ENCODE data around the gene LAMA3. TPM values are rescaled to one million over a fixed set of nuclear protein-coding genes. Genes with fewer than 3 reads are reported as not detected.

LAMA3 gene
- total RNA-seq, 1 experiment from 2014 or later = 5.6 TPM

DNA sequence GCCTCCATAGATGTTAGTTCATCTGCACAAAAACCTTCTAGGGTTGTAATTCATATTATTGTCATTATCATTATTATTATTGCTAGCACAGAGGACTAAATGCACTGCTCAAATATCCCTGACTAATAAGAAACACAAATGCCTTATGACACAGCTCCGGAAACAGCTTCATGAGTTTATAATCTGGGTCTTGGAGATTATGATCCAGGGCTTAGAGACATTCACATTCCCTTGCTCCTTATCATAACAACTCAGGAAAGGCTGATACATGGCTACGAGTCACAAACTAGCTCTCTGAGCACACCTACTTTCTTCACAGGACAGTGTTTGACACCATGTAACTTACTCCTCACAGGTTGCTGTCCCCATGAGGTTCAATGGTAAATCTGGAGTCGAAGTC lies 223.1 kb downstream of the LAMA3 start:
- Histone ChIP-seq H3K4me1 (ENCODE audit: control insufficient read depth in 1 of 2, insufficient read depth in 2 of 2, low read length in 2 of 2) (no peaks in the 10 kb centered on the region), H3K9me2 (ENCODE audit: insufficient read depth) (no peaks in the 10 kb centered on the region), H3K9ac (ENCODE audit: low read length) (no peak overlapping the region), H3K9me3 (ENCODE audit: control insufficient read depth in 1 of 2, insufficient read depth in 1 of 2, low read depth in 1 of 2, low read length in 2 of 2) (no peaks in the 10 kb centered on the region), H3K27me3 (ENCODE audit: insufficient read depth, low read length) (no peaks in the 10 kb centered on the region), H3K4me2 (ENCODE audit: low read length) (no peak overlapping the region), H3K27ac (ENCODE audit: low read depth, low read length) (no peak overlapping the region), H3K79me2 (ENCODE audit: insufficient read depth, low read length) (no peaks in the 10 kb centered on the region), H3K36me3 (ENCODE audit: control insufficient read depth in 1 of 2, insufficient read depth in 2 of 2, low read length in 2 of 2) (no peaks in the 10 kb centered on the region), H4K20me1 (ENCODE audit: insufficient read depth) (no peaks in the 10 kb centered on the region), H3K4me3 (replicated peaks in 1 of 2; ENCODE audit: low read depth in 1 of 2, low read length in 2 of 2) (no peak overlapping the region), H2AFZ (ENCODE audit: low read depth, low read length, poor library complexity, severe bottlenecking) (no peak overlapping the region)
- RAD21 ChIA-PET (ENCODE audit: low non-redundant PET in 1 of 2, low total read pairs in 2 of 2, uncharacterized antibody in 2 of 2, unreplicated experiment in 2 of 2) = no interaction called here
- BruUV-seq (replicated peaks) = no TSS peak
- DNase-seq (ENCODE audit: low read depth, low spot score) = no peak
- ATAC-seq = no peak
- POLR2A ChIA-PET = no interaction called here
- intact Hi-C loops (cut with micrococcal nuclease) = no loop called here
- TF ChIP-seq EGR1 (IDR thresholded peaks at IDR 0.05; ENCODE audit: low read depth) = no peak
- no peak for TF ChIP-seq SP1 (IDR thresholded peaks at IDR 0.05; ENCODE audit: low read depth)
- TF ChIP-seq POLR2AphosphoS5 (IDR thresholded peaks at IDR 0.05; ENCODE audit: low read depth, low read length) = no peak
- TF ChIP-seq CBX3 (IDR thresholded peaks at IDR 0.05; ENCODE audit: low read depth) = no peak
- TF ChIP-seq RAD21 (IDR thresholded peaks at IDR 0.05; ENCODE audit: low read depth) = no peak
- no peak for TF ChIP-seq JUND (IDR thresholded peaks at IDR 0.05)
- TF ChIP-seq ELF1 (IDR thresholded peaks at IDR 0.05; ENCODE audit: borderline replicate concordance, low read depth) = no peak
- TF ChIP-seq FOSL1 (IDR thresholded peaks at IDR 0.05; ENCODE audit: low read depth) = no peak
- TF ChIP-seq SIN3A (IDR thresholded peaks at IDR 0.05; ENCODE audit: low read depth) = no peak
- TF ChIP-seq, protein P1, sequence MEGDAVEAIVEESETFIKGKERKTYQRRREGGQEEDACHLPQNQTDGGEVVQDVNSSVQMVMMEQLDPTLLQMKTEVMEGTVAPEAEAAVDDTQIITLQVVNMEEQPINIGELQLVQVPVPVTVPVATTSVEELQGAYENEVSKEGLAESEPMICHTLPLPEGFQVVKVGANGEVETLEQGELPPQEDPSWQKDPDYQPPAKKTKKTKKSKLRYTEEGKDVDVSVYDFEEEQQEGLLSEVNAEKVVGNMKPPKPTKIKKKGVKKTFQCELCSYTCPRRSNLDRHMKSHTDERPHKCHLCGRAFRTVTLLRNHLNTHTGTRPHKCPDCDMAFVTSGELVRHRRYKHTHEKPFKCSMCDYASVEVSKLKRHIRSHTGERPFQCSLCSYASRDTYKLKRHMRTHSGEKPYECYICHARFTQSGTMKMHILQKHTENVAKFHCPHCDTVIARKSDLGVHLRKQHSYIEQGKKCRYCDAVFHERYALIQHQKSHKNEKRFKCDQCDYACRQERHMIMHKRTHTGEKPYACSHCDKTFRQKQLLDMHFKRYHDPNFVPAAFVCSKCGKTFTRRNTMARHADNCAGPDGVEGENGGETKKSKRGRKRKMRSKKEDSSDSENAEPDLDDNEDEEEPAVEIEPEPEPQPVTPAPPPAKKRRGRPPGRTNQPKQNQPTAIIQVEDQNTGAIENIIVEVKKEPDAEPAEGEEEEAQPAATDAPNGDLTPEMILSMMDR (IDR thresholded peaks at IDR 0.05 in 2 of 3, conservative IDR thresholded peaks at IDR 0.05 in 1 of 3; ENCODE audit: borderline replicate concordance in 1 of 3, insufficient read depth in 1 of 3, low read depth in 2 of 3, low read length in 2 of 3) = no peak
- TF ChIP-seq EZH2phosphoT487 (IDR thresholded peaks at IDR 0.05; ENCODE audit: borderline replicate concordance) = no peak
- TF ChIP-seq, protein P2, sequence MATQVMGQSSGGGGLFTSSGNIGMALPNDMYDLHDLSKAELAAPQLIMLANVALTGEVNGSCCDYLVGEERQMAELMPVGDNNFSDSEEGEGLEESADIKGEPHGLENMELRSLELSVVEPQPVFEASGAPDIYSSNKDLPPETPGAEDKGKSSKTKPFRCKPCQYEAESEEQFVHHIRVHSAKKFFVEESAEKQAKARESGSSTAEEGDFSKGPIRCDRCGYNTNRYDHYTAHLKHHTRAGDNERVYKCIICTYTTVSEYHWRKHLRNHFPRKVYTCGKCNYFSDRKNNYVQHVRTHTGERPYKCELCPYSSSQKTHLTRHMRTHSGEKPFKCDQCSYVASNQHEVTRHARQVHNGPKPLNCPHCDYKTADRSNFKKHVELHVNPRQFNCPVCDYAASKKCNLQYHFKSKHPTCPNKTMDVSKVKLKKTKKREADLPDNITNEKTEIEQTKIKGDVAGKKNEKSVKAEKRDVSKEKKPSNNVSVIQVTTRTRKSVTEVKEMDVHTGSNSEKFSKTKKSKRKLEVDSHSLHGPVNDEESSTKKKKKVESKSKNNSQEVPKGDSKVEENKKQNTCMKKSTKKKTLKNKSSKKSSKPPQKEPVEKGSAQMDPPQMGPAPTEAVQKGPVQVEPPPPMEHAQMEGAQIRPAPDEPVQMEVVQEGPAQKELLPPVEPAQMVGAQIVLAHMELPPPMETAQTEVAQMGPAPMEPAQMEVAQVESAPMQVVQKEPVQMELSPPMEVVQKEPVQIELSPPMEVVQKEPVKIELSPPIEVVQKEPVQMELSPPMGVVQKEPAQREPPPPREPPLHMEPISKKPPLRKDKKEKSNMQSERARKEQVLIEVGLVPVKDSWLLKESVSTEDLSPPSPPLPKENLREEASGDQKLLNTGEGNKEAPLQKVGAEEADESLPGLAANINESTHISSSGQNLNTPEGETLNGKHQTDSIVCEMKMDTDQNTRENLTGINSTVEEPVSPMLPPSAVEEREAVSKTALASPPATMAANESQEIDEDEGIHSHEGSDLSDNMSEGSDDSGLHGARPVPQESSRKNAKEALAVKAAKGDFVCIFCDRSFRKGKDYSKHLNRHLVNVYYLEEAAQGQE (IDR thresholded peaks at IDR 0.05; ENCODE audit: low read depth) = no peak
- TF ChIP-seq YY1 (IDR thresholded peaks at IDR 0.05; ENCODE audit: extremely low read depth, insufficient replicate concordance, low read depth, low read length) = no peak
- no peak for TF ChIP-seq EZH2 (IDR thresholded peaks at IDR 0.05)
- no peak for TF ChIP-seq TCF7L2 (IDR thresholded peaks at IDR 0.05; ENCODE audit: borderline replicate concordance, extremely low read depth, insufficient read depth, insufficient read length)
- TF ChIP-seq ZNF274 (IDR thresholded peaks at IDR 0.05; ENCODE audit: low read depth, low read length) = no peak
- no peak for TF ChIP-seq SRF (IDR thresholded peaks at IDR 0.05; ENCODE audit: low read depth)
- TF ChIP-seq, protein P3, sequence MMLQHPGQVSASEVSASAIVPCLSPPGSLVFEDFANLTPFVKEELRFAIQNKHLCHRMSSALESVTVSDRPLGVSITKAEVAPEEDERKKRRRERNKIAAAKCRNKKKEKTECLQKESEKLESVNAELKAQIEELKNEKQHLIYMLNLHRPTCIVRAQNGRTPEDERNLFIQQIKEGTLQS (IDR thresholded peaks at IDR 0.05) = no peak
- TF ChIP-seq MAX (IDR thresholded peaks at IDR 0.05) = no peak
- no peak for TF ChIP-seq POLR2A (IDR thresholded peaks at IDR 0.05; ENCODE audit: borderline replicate concordance, extremely low read depth, insufficient read depth, insufficient read length)
- CTCF ChIA-PET = no interaction called here

Data from HCT116 (cell line).